ENCODE measurements around the gene SUMO2. TPM values are rescaled to one million over a fixed set of nuclear protein-coding genes. Genes with fewer than 3 reads are reported as not detected.

The SUMO2 gene
- total and polyA plus RNA-seq, 2 of the 13 experiments (the other 11 are each of a cell fraction or from before 2014, with no cell fraction given): 337 to 553 TPM

DNA sequence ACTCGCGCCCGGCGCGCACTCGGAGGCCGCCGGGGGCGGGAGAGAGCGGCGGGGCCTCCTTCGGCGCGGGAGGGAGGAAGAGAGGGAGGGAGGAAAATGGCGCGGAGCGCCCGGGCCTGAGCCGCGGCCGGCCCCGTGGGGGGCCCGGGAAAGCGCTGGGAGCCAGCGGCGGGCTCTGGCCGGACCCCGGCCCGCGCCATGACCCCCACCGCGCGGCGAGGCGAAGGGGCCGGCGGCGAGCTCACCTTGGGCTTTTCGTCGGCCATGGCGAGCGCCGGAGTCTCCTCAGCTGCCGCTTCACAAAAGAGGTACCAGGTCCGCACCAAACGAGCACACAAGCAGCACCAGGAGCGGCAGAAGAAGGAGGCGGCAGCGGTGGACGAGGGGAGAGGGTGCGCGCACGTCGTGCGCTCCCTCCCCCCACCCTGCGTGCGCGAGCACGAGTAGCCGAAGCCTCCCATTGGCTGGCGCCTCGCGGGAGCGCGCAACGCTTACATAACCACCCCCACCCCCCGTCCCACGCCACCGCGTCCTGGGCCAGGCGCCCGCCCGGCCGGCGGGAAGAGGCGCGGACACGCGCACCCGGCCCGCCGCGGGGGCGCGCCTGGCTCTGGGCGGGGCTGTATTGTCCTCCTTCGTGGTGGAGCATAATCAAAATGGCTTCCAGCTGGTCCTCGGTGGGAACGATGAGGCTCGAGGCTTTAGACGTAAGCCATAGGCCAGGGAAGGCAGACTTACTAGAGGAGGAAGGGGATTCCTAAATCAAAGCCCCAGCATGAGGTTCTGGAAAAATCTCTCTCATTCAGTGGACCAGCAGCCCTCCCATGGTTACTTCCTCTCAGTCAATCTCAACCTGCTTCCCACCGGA lies at the start of gene SUMO2 (continued):
- TF ChIP-seq MNT (IDR thresholded peaks at IDR 0.05) (0 out of 2 replicates have a peak, but pooled peaks have one; percentile 13), ZNF124 (CRISPR knock-in tag; IDR thresholded peaks at IDR 0.05) (peak; percentile 65; the same call in 1 of the 2 replicates), MTA1 (CRISPR knock-in tag; IDR thresholded peaks at IDR 0.05; ENCODE audit: borderline replicate concordance) (no peak), ZNF432 (CRISPR knock-in tag; IDR thresholded peaks at IDR 0.05; ENCODE audit: borderline replicate concordance) (no peak), RFX3 (CRISPR knock-in tag; IDR thresholded peaks at IDR 0.05) (no peak), ZSCAN30 (CRISPR knock-in tag; IDR thresholded peaks at IDR 0.05) (no peak), NFYB (CRISPR knock-in tag; IDR thresholded peaks at IDR 0.05) (peak; percentile 87), ELF4 (CRISPR knock-in tag; IDR thresholded peaks at IDR 0.05; ENCODE audit: borderline replicate concordance) (no peak), ZNF558 (CRISPR knock-in tag; IDR thresholded peaks at IDR 0.05; ENCODE audit: borderline replicate concordance) (peak; percentile 68; the same call in 1 of the 2 replicates), SOX13 (IDR thresholded peaks at IDR 0.05) (no peak), SOX13 (CRISPR knock-in tag; conservative IDR thresholded peaks at IDR 0.05 in 1 of 2, IDR thresholded peaks at IDR 0.05 in 1 of 2) (peak in 1 of 2 experiments; percentile 42; a peak in 1 of 4 replicates), HMG20B (CRISPR knock-in tag; conservative IDR thresholded peaks at IDR 0.05) (no peak), ZNF839 (CRISPR knock-in tag; IDR thresholded peaks at IDR 0.05; ENCODE audit: borderline replicate concordance) (no peak), ZFYVE20 (CRISPR knock-in tag; IDR thresholded peaks at IDR 0.05; ENCODE audit: borderline replicate concordance, low read depth) (no peak), FOXC1 (CRISPR knock-in tag; IDR thresholded peaks at IDR 0.05; ENCODE audit: borderline replicate concordance) (0 out of 2 replicates have a peak, but pooled peaks have one; percentile 34), MED8 (CRISPR knock-in tag; IDR thresholded peaks at IDR 0.05; ENCODE audit: insufficient replicate concordance) (no peak), GTF2F1 (IDR thresholded peaks at IDR 0.05; ENCODE audit: low read length) (no peak)
- TF ChIP-seq, protein P1, sequence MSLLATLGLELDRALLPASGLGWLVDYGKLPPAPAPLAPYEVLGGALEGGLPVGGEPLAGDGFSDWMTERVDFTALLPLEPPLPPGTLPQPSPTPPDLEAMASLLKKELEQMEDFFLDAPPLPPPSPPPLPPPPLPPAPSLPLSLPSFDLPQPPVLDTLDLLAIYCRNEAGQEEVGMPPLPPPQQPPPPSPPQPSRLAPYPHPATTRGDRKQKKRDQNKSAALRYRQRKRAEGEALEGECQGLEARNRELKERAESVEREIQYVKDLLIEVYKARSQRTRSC (CRISPR knock-in tag; IDR thresholded peaks at IDR 0.05; ENCODE audit: low read depth): 0 out of 2 replicates have a peak, but pooled peaks have one; percentile 46
- TF ChIP-seq, protein P2, sequence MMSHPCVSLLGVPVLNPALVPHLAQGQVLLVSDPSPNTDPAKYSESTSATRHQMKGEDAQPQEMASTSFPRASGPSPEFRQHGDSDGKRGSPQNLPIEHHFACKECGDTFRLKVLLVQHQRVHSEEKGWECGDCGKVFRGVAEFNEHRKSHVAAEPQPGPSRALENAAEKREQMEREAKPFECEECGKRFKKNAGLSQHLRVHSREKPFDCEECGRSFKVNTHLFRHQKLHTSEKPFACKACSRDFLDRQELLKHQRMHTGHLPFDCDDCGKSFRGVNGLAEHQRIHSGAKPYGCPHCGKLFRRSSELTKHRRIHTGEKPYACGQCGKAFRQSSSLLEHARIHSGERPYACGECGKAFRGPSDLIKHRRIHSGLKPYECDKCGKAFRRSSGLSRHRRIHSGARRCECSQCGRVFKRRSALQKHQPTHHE (CRISPR knock-in tag; IDR thresholded peaks at IDR 0.05; ENCODE audit: borderline replicate concordance): peak; percentile 76
- TF ChIP-seq, protein P3, sequence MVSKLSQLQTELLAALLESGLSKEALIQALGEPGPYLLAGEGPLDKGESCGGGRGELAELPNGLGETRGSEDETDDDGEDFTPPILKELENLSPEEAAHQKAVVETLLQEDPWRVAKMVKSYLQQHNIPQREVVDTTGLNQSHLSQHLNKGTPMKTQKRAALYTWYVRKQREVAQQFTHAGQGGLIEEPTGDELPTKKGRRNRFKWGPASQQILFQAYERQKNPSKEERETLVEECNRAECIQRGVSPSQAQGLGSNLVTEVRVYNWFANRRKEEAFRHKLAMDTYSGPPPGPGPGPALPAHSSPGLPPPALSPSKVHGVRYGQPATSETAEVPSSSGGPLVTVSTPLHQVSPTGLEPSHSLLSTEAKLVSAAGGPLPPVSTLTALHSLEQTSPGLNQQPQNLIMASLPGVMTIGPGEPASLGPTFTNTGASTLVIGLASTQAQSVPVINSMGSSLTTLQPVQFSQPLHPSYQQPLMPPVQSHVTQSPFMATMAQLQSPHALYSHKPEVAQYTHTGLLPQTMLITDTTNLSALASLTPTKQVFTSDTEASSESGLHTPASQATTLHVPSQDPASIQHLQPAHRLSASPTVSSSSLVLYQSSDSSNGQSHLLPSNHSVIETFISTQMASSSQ (IDR thresholded peaks at IDR 0.05; ENCODE audit: low read depth): no peak
- TF ChIP-seq, protein P3 (CRISPR knock-in tag; IDR thresholded peaks at IDR 0.05; ENCODE audit: borderline replicate concordance): no peak; the same call in 1 of the 2 replicates

Measured in HepG2 (cell line).